Neural progenitor cell (in vitro differentiated cells): Measurements from ENCODE around the gene RACGAP1. TPM values are rescaled to one million over a fixed set of nuclear protein-coding genes. Genes with fewer than 3 reads are reported as not detected.

ENCODE experiments used
- DNase-seq: peaks from one replicate; pipeline ENCODE4 v3.0.0-alpha.2; 2016; ENCODE audit warnings: low spot score
- H2AFZ ChIP-seq: fragments of 200-600 bp; sonication (generic); replicated peaks from 2 replicates; pipeline ENCODE4 v1.6.1; 2016; ENCODE audit warnings: antibody characterized with exemption
- H3F3A ChIP-seq: fragments of 200-600 bp; sonication (generic); 2 replicates; pipeline ENCODE4 v1.6.1; 2016; ENCODE audit warnings: antibody characterized with exemption, low read depth
- H3K27ac ChIP-seq: fragments of 200-600 bp; sonication (generic); 2 replicates; pipeline ENCODE4 v1.5.1; 2016; ENCODE audit warnings: mild to moderate bottlenecking
- H3K27me3 ChIP-seq: fragments of 200-600 bp; sonication (generic); 2 replicates; pipeline ENCODE4 v1.6.1; 2016; ENCODE audit warnings: mild to moderate bottlenecking, moderate library complexity
- H3K36me3 ChIP-seq: fragments of 200-600 bp; sonication (generic); 2 replicates; pipeline ENCODE4 v1.5.1; 2016
- H3K4me1 ChIP-seq: fragments of 200-600 bp; sonication (generic); 2 replicates; pipeline ENCODE4 v1.6.1; 2016; ENCODE audit warnings: mixed run types
- H3K4me2 ChIP-seq: fragments of 200-600 bp; sonication (generic); 2 replicates; pipeline ENCODE4 v1.6.1; 2016
- H3K4me3 ChIP-seq: fragments of 200-600 bp; sonication (generic); 2 replicates; pipeline ENCODE4 v1.5.1; 2016
- H3K79me2 ChIP-seq: fragments of 200-600 bp; sonication (generic); 2 replicates; pipeline ENCODE4 v1.6.1; 2016; ENCODE audit warnings: low read depth
- H3K9ac ChIP-seq: fragments of 200-600 bp; sonication (generic); 2 replicates; pipeline ENCODE4 v1.6.1; 2016
- H3K9me3 ChIP-seq: fragments of 200-600 bp; sonication (generic); 2 replicates; pipeline ENCODE4 v1.5.1; 2016; ENCODE audit warnings: low read depth
- H4K20me1 ChIP-seq: fragments of 200-600 bp; sonication (generic); 2 replicates; pipeline ENCODE4 v1.6.1; 2016; ENCODE audit warnings: low read depth
- H3K27ac Mint-ChIP-seq: 3 replicates; pipeline ENCODE4 v1.8.0; 2021; ENCODE audit warnings: mixed read lengths
- H3K27me3 Mint-ChIP-seq: 2 replicates; pipeline ENCODE4 v1.8.0; 2022; ENCODE audit warnings: low read depth, mild to moderate bottlenecking, inconsistent platforms, moderate library complexity, mixed read lengths; ENCODE audit not compliant: insufficient read depth
- H3K36me3 Mint-ChIP-seq: 3 replicates; pipeline ENCODE4 v1.8.0; 2021; ENCODE audit warnings: mixed read lengths
- H3K4me1 Mint-ChIP-seq: 3 replicates; pipeline ENCODE4 v1.8.0; 2021; ENCODE audit warnings: mixed read lengths
- H3K4me3 Mint-ChIP-seq: 3 replicates; pipeline ENCODE4 v1.8.0; 2021; ENCODE audit warnings: mild to moderate bottlenecking, moderate library complexity, mixed read lengths
- H3K9me3 Mint-ChIP-seq: 3 replicates; pipeline ENCODE4 v1.8.0; 2020; ENCODE audit warnings: mixed read lengths
- EZH2 ChIP-seq: fragments of 200-600 bp; sonication (generic); IDR thresholded peaks from 2 replicates; pipeline ENCODE4 v1.6.1; 2017; ENCODE audit warnings: antibody characterized with exemption, mild to moderate bottlenecking, moderate library complexity
- EZH2phosphoT487 ChIP-seq: fragments of 200-600 bp; sonication (generic); IDR thresholded peaks from 2 replicates; pipeline ENCODE4 v1.6.1; 2017; ENCODE audit warnings: antibody characterized with exemption
- total RNA-seq: library from RNA; depleted of rRNA; stranded (reverse); fragments of >200 nt; gene quantifications from 2 replicates; pipeline ENCODE4 v1.2.3, GENCODE V29; 2015; ENCODE audit warnings: low replicate concordance
- TF ChIP-seq, protein P1 (sequence below): fragments of 200-600 bp; sonication (generic); IDR thresholded peaks from 2 replicates; pipeline ENCODE4 v1.5.1; 2017; ENCODE audit warnings: antibody characterized with exemption, mild to moderate bottlenecking

Gene RACGAP1
- total RNA-seq, 1 donor from 2014 or later = 149 TPM

DNA sequence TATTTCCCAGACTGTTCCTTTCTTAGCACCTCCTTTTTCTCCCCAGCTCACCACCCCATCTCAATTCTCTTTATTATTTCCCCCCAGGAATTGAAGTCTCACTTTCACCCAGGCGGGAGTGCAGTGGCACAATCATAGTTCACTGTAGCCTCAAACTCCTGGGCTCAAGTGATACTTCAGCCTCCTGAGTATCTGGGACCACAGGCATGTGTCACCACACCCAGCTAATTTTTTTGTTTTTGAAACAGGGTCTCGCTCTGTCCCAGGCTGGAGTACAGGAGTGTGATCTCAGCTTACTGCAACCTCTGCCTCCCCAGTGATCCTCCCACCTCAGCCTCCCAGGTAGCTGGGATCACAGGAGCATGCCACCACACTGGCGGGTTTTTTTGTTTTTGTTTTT is 11.0 kb downstream of the RACGAP1 start:
- Histone ChIP-seq H3K27me3 (no peaks in the 10 kb centered on the region), H3K27ac (no peak overlapping the region), H3F3A (no peaks in the 10 kb centered on the region), H3K9ac (no peak overlapping the region), H3K4me2 (no peak overlapping the region), H3K9me3 (no peaks in the 10 kb centered on the region), H3K36me3 (no peaks in the 10 kb centered on the region), H3K4me3 (no peak overlapping the region), H2AFZ (no peak overlapping the region), H4K20me1 (peaks cover 47% of the 10 kb centered on the region), H3K79me2 (peaks cover 99% of the 10 kb centered on the region), H3K4me1 (no peaks in the 10 kb centered on the region)
- DNase-seq = no peak
- Mint-ChIP-seq H3K36me3 (peaks cover 20% of the 10 kb centered on the region), H3K4me1 (peaks cover 3% of the 10 kb centered on the region), H3K27ac (no peak overlapping the region), H3K4me3 (no peak overlapping the region), H3K9me3 (no peaks in the 10 kb centered on the region), H3K27me3 (no peaks in the 10 kb centered on the region)
- TF ChIP-seq, protein P1, sequence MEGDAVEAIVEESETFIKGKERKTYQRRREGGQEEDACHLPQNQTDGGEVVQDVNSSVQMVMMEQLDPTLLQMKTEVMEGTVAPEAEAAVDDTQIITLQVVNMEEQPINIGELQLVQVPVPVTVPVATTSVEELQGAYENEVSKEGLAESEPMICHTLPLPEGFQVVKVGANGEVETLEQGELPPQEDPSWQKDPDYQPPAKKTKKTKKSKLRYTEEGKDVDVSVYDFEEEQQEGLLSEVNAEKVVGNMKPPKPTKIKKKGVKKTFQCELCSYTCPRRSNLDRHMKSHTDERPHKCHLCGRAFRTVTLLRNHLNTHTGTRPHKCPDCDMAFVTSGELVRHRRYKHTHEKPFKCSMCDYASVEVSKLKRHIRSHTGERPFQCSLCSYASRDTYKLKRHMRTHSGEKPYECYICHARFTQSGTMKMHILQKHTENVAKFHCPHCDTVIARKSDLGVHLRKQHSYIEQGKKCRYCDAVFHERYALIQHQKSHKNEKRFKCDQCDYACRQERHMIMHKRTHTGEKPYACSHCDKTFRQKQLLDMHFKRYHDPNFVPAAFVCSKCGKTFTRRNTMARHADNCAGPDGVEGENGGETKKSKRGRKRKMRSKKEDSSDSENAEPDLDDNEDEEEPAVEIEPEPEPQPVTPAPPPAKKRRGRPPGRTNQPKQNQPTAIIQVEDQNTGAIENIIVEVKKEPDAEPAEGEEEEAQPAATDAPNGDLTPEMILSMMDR = no peak

DNA sequence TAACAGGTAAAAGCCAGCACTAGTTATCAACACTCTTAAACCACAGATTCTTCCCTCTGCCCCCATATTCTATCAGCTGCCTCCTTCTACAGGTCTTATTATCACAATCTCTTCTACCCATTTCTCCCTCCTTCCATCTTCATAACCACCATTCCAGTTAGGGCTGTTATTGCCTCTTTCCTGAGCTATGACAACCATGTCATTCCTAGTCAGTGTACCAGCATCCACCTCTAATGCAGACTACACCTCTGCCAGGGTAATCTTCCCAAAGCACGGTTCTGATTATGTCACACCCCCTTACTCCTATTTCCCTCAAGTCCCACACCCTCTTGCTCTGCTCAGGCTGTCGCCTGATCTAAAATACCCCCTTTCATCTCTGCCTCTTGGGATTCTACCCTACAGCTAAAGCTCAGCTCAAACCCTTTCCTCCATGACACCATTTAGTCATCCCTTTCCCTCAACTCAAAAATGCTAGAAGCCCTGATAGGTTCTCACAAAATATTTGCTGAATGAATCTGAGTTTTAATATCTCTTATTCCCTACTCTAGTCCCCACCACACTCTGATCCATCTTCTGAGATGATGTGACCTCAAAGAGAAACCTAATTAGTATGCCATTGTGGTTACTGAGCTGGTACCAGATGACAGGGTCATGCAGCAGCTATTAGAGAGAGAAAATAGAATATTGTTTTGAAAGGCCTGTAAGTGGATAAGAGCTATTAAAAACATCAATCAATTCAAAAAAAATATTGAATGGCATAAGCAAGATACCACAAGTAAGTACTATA is 11.7 kb downstream of the RACGAP1 start:
- Histone ChIP-seq H4K20me1 (peaks cover 43% of the 10 kb centered on the region), H3K4me3 (no peak overlapping the region), H2AFZ (no peak overlapping the region), H3K9me3 (no peaks in the 10 kb centered on the region), H3F3A (no peaks in the 10 kb centered on the region), H3K9ac (no peak overlapping the region), H3K27me3 (no peaks in the 10 kb centered on the region), H3K27ac (no peak overlapping the region), H3K36me3 (no peaks in the 10 kb centered on the region), H3K4me2 (no peak overlapping the region), H3K4me1 (no peaks in the 10 kb centered on the region), H3K79me2 (peaks cover 98% of the 10 kb centered on the region)
- Mint-ChIP-seq H3K4me1 (no peaks in the 10 kb centered on the region), H3K27ac (no peak overlapping the region), H3K36me3 (peaks cover 17% of the 10 kb centered on the region), H3K4me3 (no peak overlapping the region), H3K9me3 (no peaks in the 10 kb centered on the region), H3K27me3 (no peaks in the 10 kb centered on the region)
- no peak for TF ChIP-seq EZH2phosphoT487
- TF ChIP-seq EZH2 = no peak
- TF ChIP-seq, protein P1 = no peak
- DNase-seq = no peak

DNA sequence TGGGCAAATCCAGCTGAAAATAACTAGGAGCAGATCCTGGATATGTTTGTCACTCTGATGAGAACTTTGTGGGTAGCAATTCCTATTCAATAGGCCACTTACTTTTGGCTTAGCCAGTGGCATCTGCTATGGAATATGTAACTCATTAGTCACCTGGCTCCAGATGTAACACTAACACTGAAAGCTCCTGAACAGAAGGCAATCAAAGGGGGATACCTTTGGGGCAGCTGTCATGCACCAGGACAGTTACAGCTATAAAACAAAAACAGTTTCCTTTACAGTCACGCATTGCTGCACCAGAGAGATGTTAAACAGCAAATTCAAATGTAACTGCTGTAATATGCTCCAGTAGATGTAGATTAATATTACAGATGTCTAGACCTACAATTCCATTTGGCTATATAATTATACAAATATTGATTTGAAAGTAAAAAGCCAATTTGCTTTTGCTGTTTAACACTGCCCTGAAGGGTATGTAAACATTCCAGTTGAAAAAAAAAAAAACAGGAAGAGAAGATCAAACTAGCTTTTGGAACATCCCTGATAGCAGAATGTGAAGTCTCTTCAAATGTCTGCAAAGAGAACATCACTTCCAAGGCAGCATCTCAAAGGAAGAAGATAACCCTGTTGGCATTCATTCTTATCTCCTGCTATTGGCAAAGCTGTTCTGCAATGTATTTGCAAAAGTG is 18.4 kb downstream of the RACGAP1 start:
- peaks cover 30% of the 10 kb centered on the region for H4K20me1 ChIP-seq
- Mint-ChIP-seq H3K4me3 (no peak overlapping the region), H3K4me1 (peaks cover 5% of the 10 kb centered on the region), H3K36me3 (peaks cover 18% of the 10 kb centered on the region), H3K27ac (no peak overlapping the region), H3K9me3 (no peaks in the 10 kb centered on the region), H3K27me3 (no peaks in the 10 kb centered on the region)
- no peaks in the 10 kb centered on the region for H3K9me3 ChIP-seq
- H3F3A ChIP-seq = peaks cover 4% of the 10 kb centered on the region
- H3K4me2 ChIP-seq = no peak overlapping the region
- H3K27ac ChIP-seq = no peak overlapping the region
- H3K4me3 ChIP-seq = no peak overlapping the region
- H3K4me1 ChIP-seq = no peaks in the 10 kb centered on the region
- DNase-seq = no peak
- H3K36me3 ChIP-seq = peaks cover 7% of the 10 kb centered on the region
- no peak overlapping the region for H2AFZ ChIP-seq
- H3K9ac ChIP-seq = no peak overlapping the region
- H3K27me3 ChIP-seq = no peaks in the 10 kb centered on the region
- H3K79me2 ChIP-seq = peaks cover 45% of the 10 kb centered on the region
- TF ChIP-seq EZH2 (no peak), EZH2phosphoT487 (no peak)
- TF ChIP-seq, protein P1 = no peak
